KMS-11 (cell line): ENCODE measurements around the gene RGS5.

ENCODE experiments used
- H2AFZ ChIP-seq: fragments of 200-600 bp; sonication (generic); 2 replicates; pipeline ENCODE4 v1.6.1; 2016; ENCODE audit warnings: antibody characterized with exemption, mixed run types, low read depth
- H3K27ac ChIP-seq: fragments of 200-600 bp; sonication (generic); 2 replicates; pipeline ENCODE4 v1.6.1; 2016; ENCODE audit warnings: mild to moderate bottlenecking, mixed run types
- H3K27me3 ChIP-seq: fragments of 200-600 bp; sonication (generic); 2 replicates; pipeline ENCODE4 v1.6.1; 2017; ENCODE audit warnings: mild to moderate bottlenecking, low read depth, mixed run types, moderate library complexity; ENCODE audit not compliant: insufficient read depth
- H3K36me3 ChIP-seq: fragments of 200-600 bp; sonication (generic); 2 replicates; pipeline ENCODE4 v1.6.1; 2017; ENCODE audit warnings: mild to moderate bottlenecking, mixed run types; ENCODE audit not compliant: insufficient read depth
- H3K4me1 ChIP-seq: fragments of 200-600 bp; sonication (generic); 2 replicates; pipeline ENCODE4 v1.6.1; 2016; ENCODE audit warnings: mild to moderate bottlenecking, low read depth, mixed run types; ENCODE audit not compliant: poor library complexity, severe bottlenecking
- H3K4me2 ChIP-seq: fragments of 200-600 bp; sonication (generic); 2 replicates; pipeline ENCODE4 v1.7.0; 2016; ENCODE audit warnings: mild to moderate bottlenecking, mixed run types
- H3K4me3 ChIP-seq: fragments of 200-600 bp; sonication (generic); IDR thresholded peaks from 2 replicates; pipeline ENCODE4 v1.6.1; 2017; ENCODE audit warnings: low read depth, low read length, mixed read lengths; ENCODE audit not compliant: insufficient read depth
- H3K79me2 ChIP-seq: fragments of 200-600 bp; sonication (generic); 2 replicates; pipeline ENCODE4 v1.6.1; 2016; ENCODE audit warnings: low read depth, mixed run types; ENCODE audit not compliant: insufficient read depth
- H3K9ac ChIP-seq: fragments of 200-600 bp; sonication (generic); 2 replicates; pipeline ENCODE4 v1.6.1; 2016; ENCODE audit warnings: mild to moderate bottlenecking, mixed run types
- H4K20me1 ChIP-seq: fragments of 200-600 bp; sonication (generic); 2 replicates; pipeline ENCODE4 v1.6.1; 2016; ENCODE audit warnings: mild to moderate bottlenecking, mixed run types; ENCODE audit not compliant: insufficient read depth
- CTCF ChIP-seq: fragments of 200-600 bp; sonication (generic); conservative IDR thresholded peaks from 2 replicates; pipeline ENCODE4 v1.6.1; 2017; ENCODE audit warnings: low read depth, mild to moderate bottlenecking, antibody characterized with exemption, low read length, moderate library complexity, mixed read lengths

Gene RGS5

DNA sequence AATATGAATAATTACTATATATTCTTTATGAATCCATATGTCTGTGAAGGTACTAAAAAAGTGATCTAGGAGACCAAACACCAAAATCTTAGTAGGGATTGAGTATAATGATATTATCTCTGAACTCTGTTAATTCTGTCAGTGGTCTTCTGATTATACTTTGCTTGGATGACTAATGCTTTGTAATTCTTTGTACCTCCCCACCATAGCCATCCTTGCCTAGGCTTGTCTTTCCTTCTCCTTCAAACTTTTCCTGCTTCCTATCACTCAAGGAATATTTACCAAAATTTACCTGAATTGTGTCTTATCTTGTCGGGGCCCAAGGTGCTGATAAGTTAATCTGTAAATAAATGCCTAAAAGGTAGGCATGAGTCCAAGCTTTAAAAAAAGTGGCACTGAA is 845 bp upstream of the RGS5 start:
- no peak overlapping the region for H2AFZ ChIP-seq
- no peak overlapping the region for H3K4me2 ChIP-seq
- no peak overlapping the region for H3K9ac ChIP-seq
- H3K4me3 ChIP-seq: no peak overlapping the region
- no peaks in the 10 kb centered on the region for H3K27me3 ChIP-seq
- no peak for TF ChIP-seq CTCF
- H3K36me3 ChIP-seq: no peaks in the 10 kb centered on the region
- H3K27ac ChIP-seq: no peak overlapping the region
- no peaks in the 10 kb centered on the region for H4K20me1 ChIP-seq
- no peaks in the 10 kb centered on the region for H3K79me2 ChIP-seq
- no peaks in the 10 kb centered on the region for H3K4me1 ChIP-seq

GRCh38 chr1:163201906-163202305 is 810 bp downstream of the RGS5 start:
- Histone ChIP-seq H3K4me1 (no peaks in the 10 kb centered on the region), H3K4me2 (no peak overlapping the region), H3K27me3 (no peaks in the 10 kb centered on the region), H3K27ac (no peak overlapping the region), H4K20me1 (no peaks in the 10 kb centered on the region), H2AFZ (no peak overlapping the region), H3K79me2 (no peaks in the 10 kb centered on the region), H3K4me3 (no peak overlapping the region), H3K9ac (no peak overlapping the region), H3K36me3 (no peaks in the 10 kb centered on the region)
- no peak for TF ChIP-seq CTCF

DNA sequence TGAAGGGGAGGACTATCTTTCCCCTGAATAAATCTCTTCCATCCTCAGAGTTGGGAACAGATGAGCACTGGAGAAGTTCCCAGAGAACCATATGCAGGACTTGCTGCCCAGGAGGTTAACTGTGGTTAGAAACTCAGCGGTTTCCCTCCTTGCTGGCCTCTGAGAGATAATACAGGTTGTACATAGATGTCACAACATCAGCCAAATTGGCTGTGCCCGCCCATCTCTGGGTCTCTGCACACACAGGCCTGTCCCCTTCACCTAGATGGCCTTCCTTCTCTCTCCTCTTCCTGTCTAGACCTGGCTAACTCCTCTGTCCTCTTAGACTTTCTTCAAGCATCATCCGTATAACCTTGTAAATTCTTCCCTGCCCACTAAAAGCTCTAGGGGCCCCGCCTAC is 5.7 kb downstream of the RGS5 start:
- Histone ChIP-seq H3K36me3 (no peaks in the 10 kb centered on the region), H3K4me2 (no peak overlapping the region), H3K9ac (no peak overlapping the region), H4K20me1 (no peaks in the 10 kb centered on the region), H2AFZ (no peak overlapping the region), H3K4me3 (no peak overlapping the region), H3K27ac (no peak overlapping the region), H3K4me1 (no peaks in the 10 kb centered on the region), H3K79me2 (no peaks in the 10 kb centered on the region), H3K27me3 (no peaks in the 10 kb centered on the region)
- TF ChIP-seq CTCF: no peak

DNA sequence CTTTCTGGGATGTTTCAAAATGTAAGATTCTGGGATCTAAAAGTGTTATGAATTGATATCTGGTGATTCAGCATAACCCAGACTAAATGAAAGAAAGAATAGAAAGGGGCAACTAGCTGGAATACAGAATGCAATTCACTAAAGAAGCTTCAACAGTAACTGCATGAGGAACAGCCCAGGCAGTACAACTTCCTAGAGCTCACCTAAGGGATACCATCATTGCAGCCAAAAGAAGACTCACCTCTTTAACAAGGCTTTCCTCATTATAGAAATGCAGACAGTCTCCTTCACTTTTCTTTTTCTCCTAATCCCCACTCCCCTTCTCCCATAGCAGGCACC is 6.3 kb downstream of the RGS5 start:
- no peak overlapping the region for H3K4me2 ChIP-seq
- no peaks in the 10 kb centered on the region for H3K79me2 ChIP-seq
- no peak for TF ChIP-seq CTCF
- no peaks in the 10 kb centered on the region for H3K27me3 ChIP-seq
- H3K36me3 ChIP-seq: no peaks in the 10 kb centered on the region
- H3K9ac ChIP-seq: no peak overlapping the region
- no peak overlapping the region for H3K4me3 ChIP-seq
- no peaks in the 10 kb centered on the region for H3K4me1 ChIP-seq
- no peak overlapping the region for H3K27ac ChIP-seq
- H2AFZ ChIP-seq: no peak overlapping the region
- no peaks in the 10 kb centered on the region for H4K20me1 ChIP-seq
